HFFc6 (cell line): ENCODE results near the gene LTBP3. TPM values are rescaled to one million over a fixed set of nuclear protein-coding genes. Genes with fewer than 3 reads are reported as not detected.

ENCODE experiments used
- DNase-seq: peaks from one replicate; pipeline ENCODE4 v3.0.0-alpha.2; 2018
- H3K27ac Mint-ChIP-seq: 2 replicates; pipeline ENCODE4 v1.8.0; 2020; ENCODE audit warnings: mild to moderate bottlenecking, mixed read lengths
- H3K27me3 Mint-ChIP-seq: 2 replicates; pipeline ENCODE4 v1.8.0; 2021; ENCODE audit warnings: mild to moderate bottlenecking, moderate library complexity, mixed read lengths; ENCODE audit not compliant: insufficient read depth
- H3K36me3 Mint-ChIP-seq: 2 replicates; pipeline ENCODE4 v1.8.0; 2021; ENCODE audit warnings: low read depth, mixed read lengths
- H3K4me1 Mint-ChIP-seq: 2 replicates; pipeline ENCODE4 v1.8.0; 2020; ENCODE audit warnings: low read depth, mixed read lengths
- H3K4me3 Mint-ChIP-seq: 2 replicates; pipeline ENCODE4 v1.8.0; 2020; ENCODE audit warnings: mild to moderate bottlenecking, moderate library complexity, mixed read lengths
- H3K9me3 Mint-ChIP-seq: 2 replicates; pipeline ENCODE4 v1.8.0; 2020; ENCODE audit warnings: mild to moderate bottlenecking, mixed read lengths
- CTCF ChIP-seq: fragments of 200-600 bp; sonication (generic); IDR thresholded peaks from 2 replicates; pipeline ENCODE4 v1.5.0; 2021; ENCODE audit warnings: antibody characterized with exemption, mild to moderate bottlenecking
- long read RNA-seq: library from polyadenylated mRNA; unstranded; transcript quantifications from one replicate; pipeline ENCODE4 v2.0.0, GENCODE V29; 2019
- total RNA-seq, 6 experiments: library from RNA; stranded (reverse); fragmentation: NEBNext Ultra II Directional; extraction: Animal tissue kit (Norgen Biotek cat#: 25700); gene quantifications; 2 replicates in 1 of 6; 3 replicates in 5 of 6; pipeline ENCODE4 v1.2.3, GENCODE V29; 2021

Gene LTBP3
- 10 to 100 TPM; 64.0 to 78.1 (median 66.0) TPM for total RNA-seq
- long read RNA-seq, transcript LTBP3-220 (6 exons, 748 nt), result major isoform, 5 of 25 reads
- long read RNA-seq, partial matches to known transcripts, result 19 of 25 reads
- long read RNA-seq, other reads (novel, unspliced or antisense), result 1 of 25 reads

GRCh38 chr11:65558002-65558929, at the start of gene LTBP3:
Gene LTBP3, minus strand, starts transcription at chr11:65558359. Its CDS starts 400 bp downstream, at chr11:65557959.
- peaks cover 5% of the 10 kb centered on the region; the same call in 1 of the 2 replicates for H3K36me3 Mint-ChIP-seq
- H3K4me1 Mint-ChIP-seq, result peaks cover 65% of the 10 kb centered on the region
- peak within 1 kb of the TSS; percentile 91 for H3K27ac Mint-ChIP-seq
- H3K27me3 Mint-ChIP-seq, result no peaks in the 10 kb centered on the region; the same call in 1 of the 2 replicates
- H3K4me3 Mint-ChIP-seq, result peak within 1 kb of the TSS; percentile 89
- no peaks in the 10 kb centered on the region for H3K9me3 Mint-ChIP-seq
- peak; percentile 13; the same call in 1 of the 2 replicates for TF ChIP-seq CTCF
- DNase-seq, result peak; percentile 55

GRCh38 chr11:65606876-65607613, 48.9 kb upstream of the LTBP3 start:
- H3K36me3 Mint-ChIP-seq, result peaks cover 23% of the 10 kb centered on the region

GRCh38 chr11:65604258-65604657, 46.1 kb upstream of the LTBP3 start:
- no peak overlapping the region for H3K27ac Mint-ChIP-seq
- no peak for TF ChIP-seq CTCF
- no peak overlapping the region for H3K4me3 Mint-ChIP-seq
- DNase-seq, result no peak
- peaks cover 7% of the 10 kb centered on the region; the same call in 1 of the 2 replicates for H3K4me1 Mint-ChIP-seq
- peaks cover 18% of the 10 kb centered on the region; the same call in 1 of the 2 replicates for H3K36me3 Mint-ChIP-seq
- peaks cover 2% of the 10 kb centered on the region; the same call in 1 of the 2 replicates for H3K27me3 Mint-ChIP-seq
- no peaks in the 10 kb centered on the region for H3K9me3 Mint-ChIP-seq

More at GRCh38 chr11:65606876-65607613, 48.9 kb upstream of the LTBP3 start:
- peak; percentile 45 for DNase-seq
- no peaks in the 10 kb centered on the region for H3K9me3 Mint-ChIP-seq
- H3K4me3 Mint-ChIP-seq, result no peak overlapping the region
- peaks cover 34% of the 10 kb centered on the region for H3K4me1 Mint-ChIP-seq
- no peak for TF ChIP-seq CTCF
- H3K27me3 Mint-ChIP-seq, result peaks cover 3% of the 10 kb centered on the region; the same call in 1 of the 2 replicates
- no peak overlapping the region for H3K27ac Mint-ChIP-seq

GRCh38 chr11:65599955-65600246, 41.7 kb upstream of the LTBP3 start:
- no peaks in the 10 kb centered on the region for H3K4me1 Mint-ChIP-seq
- peaks cover 4% of the 10 kb centered on the region; the same call in 1 of the 2 replicates for H3K27me3 Mint-ChIP-seq
- H3K36me3 Mint-ChIP-seq, result peaks cover 18% of the 10 kb centered on the region; the same call in 1 of the 2 replicates
- no peak overlapping the region for H3K4me3 Mint-ChIP-seq
- H3K27ac Mint-ChIP-seq, result no peak overlapping the region
- TF ChIP-seq CTCF, result no peak
- no peak for DNase-seq
- no peaks in the 10 kb centered on the region for H3K9me3 Mint-ChIP-seq

- no peaks in the 10 kb centered on the region for H3K4me1 Mint-ChIP-seq
- no peak overlapping the region for H3K27ac Mint-ChIP-seq
- peaks cover 4% of the 10 kb centered on the region; the same call in 1 of the 2 replicates for H3K27me3 Mint-ChIP-seq
- TF ChIP-seq CTCF, result no peak
- no peak overlapping the region for H3K4me3 Mint-ChIP-seq
- peaks cover 17% of the 10 kb centered on the region; the same call in 1 of the 2 replicates for H3K36me3 Mint-ChIP-seq
- no peak for DNase-seq
- no peaks in the 10 kb centered on the region for H3K9me3 Mint-ChIP-seq
These were observed 41.2 kb upstream of the LTBP3 start for GRCh38 chr11:65599216-65599954.
